ENCODE measurements around the gene DNAAF5.

DNAAF5 gene

DNA sequence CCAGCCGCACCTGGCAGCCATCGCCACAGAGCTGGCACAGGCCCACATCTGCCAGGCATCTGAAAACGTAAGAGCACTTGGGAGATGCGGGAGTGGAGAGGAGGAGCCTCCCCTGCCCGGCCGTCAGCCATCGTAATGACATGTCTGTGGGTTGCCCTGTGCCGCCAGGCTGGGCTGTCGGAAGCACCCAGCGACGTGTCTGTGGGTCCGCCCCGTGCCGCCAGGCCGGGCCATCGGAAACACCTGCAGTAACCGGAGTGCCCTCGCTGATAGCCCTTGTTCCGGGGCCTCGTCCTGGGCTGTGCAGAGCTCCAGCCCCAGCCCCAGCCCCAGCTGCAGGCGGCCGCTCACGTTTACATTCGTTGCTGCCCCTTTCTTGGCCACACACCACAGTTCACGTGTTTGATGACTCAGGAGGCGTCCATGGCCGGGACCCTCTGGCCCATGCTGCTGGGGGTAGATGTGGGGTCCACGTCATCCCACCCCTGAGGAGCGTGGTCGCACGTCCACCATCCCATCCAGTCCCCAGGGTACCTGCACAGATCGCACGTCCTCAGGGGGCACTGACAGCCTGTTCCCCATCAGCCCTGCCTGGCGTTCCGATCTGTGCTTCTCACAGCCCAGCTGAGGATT is 30.5 kb downstream of the DNAAF5 start:
- peaks cover 75% of the 10 kb centered on the region for H3K36me3 ChIP-seq (ENCODE audit: control insufficient read depth, insufficient read depth, low read length)
- H3K4me3 ChIP-seq (ENCODE audit: extremely low read depth, insufficient read depth, low read length, poor library complexity, severe bottlenecking), result no peak overlapping the region
- no peaks in the 10 kb centered on the region for H3K9me3 ChIP-seq (ENCODE audit: control insufficient read depth, low read length)
- no peaks in the 10 kb centered on the region for H3K4me1 ChIP-seq (ENCODE audit: control insufficient read depth, insufficient read depth, low read length, poor library complexity, severe bottlenecking)
- H3K27ac ChIP-seq (ENCODE audit: low read depth, low read length, severe bottlenecking), result no peak overlapping the region
- WGBS, 2 experiments (ENCODE audit: insufficient coverage in 2 of 2), result 96 to 97% methylated on average over 32 to 34 of the region's 35 CpGs

DNA sequence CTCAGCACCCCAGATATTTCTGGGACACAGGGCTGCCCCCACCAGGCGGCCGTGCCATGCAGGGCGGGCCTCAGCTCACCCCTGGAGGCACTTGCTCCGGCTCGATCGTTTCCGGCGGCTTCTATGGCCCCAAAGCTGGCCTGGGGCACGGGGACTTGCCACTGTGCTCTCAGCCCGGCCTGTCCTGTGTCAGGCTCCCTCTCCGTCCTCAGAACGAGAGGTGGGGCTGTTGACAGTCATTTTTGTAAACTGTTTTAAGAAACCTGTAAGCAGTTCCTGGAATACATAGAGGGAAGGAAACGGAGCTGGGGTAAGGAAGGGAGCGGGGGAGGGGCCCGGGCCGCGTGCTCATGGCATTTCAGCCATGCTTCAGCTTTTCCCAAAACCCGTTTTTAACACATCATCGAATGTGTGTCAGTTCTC is 31.3 kb downstream of the DNAAF5 start:
- H3K36me3 ChIP-seq (ENCODE audit: control insufficient read depth, insufficient read depth, low read length), result peaks cover 76% of the 10 kb centered on the region
- H3K27ac ChIP-seq (ENCODE audit: low read depth, low read length, severe bottlenecking), result no peak overlapping the region
- H3K9me3 ChIP-seq (ENCODE audit: control insufficient read depth, low read length), result no peaks in the 10 kb centered on the region
- H3K4me3 ChIP-seq (ENCODE audit: extremely low read depth, insufficient read depth, low read length, poor library complexity, severe bottlenecking), result no peak overlapping the region
- 92 to 97% methylated on average over 11 to 14 of the region's 19 CpGs for WGBS, 2 experiments (ENCODE audit: insufficient coverage in 2 of 2)
- no peaks in the 10 kb centered on the region for H3K4me1 ChIP-seq (ENCODE audit: control insufficient read depth, insufficient read depth, low read length, poor library complexity, severe bottlenecking)

DNA sequence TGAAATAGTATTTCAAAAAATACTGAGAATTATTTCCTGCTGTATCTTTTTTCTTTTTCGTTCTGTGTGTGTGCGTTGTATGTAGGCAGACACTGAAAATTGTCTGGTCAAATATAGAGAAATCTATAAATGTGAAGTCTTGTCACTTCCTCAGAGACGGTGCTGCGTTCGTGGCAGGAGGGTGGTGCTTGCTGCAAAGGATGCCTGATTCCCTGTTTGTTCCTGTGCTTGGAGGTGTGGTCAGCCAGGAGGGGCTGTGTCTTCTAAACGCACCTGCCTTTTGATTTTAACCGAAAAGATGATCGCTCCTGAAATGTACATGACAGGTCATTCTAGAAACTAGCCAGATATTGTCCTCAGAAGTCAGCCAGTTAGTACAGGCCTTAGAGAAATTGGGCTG is 33.1 kb downstream of the DNAAF5 start:
- 95 to 97% methylated on average over 7 to 8 of the region's 8 CpGs for WGBS, 2 experiments (ENCODE audit: insufficient coverage in 2 of 2)
- Histone ChIP-seq H3K9me3 (ENCODE audit: control insufficient read depth, low read length) (no peaks in the 10 kb centered on the region), H3K4me3 (ENCODE audit: extremely low read depth, insufficient read depth, low read length, poor library complexity, severe bottlenecking) (no peak overlapping the region), H3K27ac (ENCODE audit: low read depth, low read length, severe bottlenecking) (no peak overlapping the region), H3K36me3 (ENCODE audit: control insufficient read depth, insufficient read depth, low read length) (peaks cover 77% of the 10 kb centered on the region), H3K4me1 (ENCODE audit: control insufficient read depth, insufficient read depth, low read length, poor library complexity, severe bottlenecking) (no peaks in the 10 kb centered on the region)

DNA sequence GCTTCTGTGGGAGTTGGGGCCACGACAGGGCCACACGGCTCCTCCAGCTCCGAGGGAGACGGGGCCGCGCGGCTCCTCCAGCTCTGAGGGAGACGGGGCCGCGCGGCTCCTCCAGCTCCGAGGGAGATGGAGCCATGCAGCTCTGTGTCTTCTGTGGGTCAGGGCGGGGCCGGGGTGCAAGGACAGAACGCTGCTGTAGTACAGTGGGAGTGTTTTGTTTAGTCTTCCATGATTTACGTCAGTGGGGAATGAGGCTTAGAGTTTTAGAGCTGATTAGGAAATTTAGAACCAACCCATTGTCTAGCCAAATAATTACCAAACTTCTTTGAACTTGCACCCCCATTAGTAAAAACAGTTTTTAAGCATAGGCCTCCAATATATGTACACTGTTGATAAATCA is 33.5 kb downstream of the DNAAF5 start:
- Histone ChIP-seq H3K36me3 (ENCODE audit: control insufficient read depth, insufficient read depth, low read length) (peaks cover 77% of the 10 kb centered on the region), H3K4me3 (ENCODE audit: extremely low read depth, insufficient read depth, low read length, poor library complexity, severe bottlenecking) (no peak overlapping the region), H3K4me1 (ENCODE audit: control insufficient read depth, insufficient read depth, low read length, poor library complexity, severe bottlenecking) (no peaks in the 10 kb centered on the region), H3K27ac (ENCODE audit: low read depth, low read length, severe bottlenecking) (no peak overlapping the region), H3K9me3 (ENCODE audit: control insufficient read depth, low read length) (no peaks in the 10 kb centered on the region)
- 95 to 100% methylated on average over 2 to 14 of the region's 16 CpGs for WGBS, 2 experiments (ENCODE audit: insufficient coverage in 2 of 2)

DNA sequence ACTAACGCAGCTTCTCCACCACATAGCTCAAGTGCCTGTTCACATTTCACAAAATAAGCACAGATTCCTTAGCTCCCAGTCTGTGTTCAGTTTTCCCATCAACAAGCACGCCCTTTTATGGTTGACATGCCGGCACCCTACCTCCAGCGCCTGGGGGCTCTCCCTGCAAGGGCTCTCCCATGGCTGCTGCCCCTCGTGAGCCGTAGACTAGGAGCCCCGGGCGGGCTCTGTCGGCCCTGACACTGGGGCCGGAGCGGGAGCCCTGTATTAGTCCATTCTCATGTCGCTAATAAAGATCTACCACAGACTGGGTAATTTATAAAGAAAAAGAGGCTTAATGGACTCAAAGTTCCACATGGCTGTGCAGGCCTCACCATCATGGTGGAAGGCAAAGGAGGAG is 34.6 kb downstream of the DNAAF5 start:
- 91 to 94% methylated on average over 9 to 12 of the region's 12 CpGs for WGBS, 2 experiments (ENCODE audit: insufficient coverage in 2 of 2)
- Histone ChIP-seq H3K36me3 (ENCODE audit: control insufficient read depth, insufficient read depth, low read length) (peaks cover 79% of the 10 kb centered on the region), H3K4me1 (ENCODE audit: control insufficient read depth, insufficient read depth, low read length, poor library complexity, severe bottlenecking) (no peaks in the 10 kb centered on the region), H3K9me3 (ENCODE audit: control insufficient read depth, low read length) (no peaks in the 10 kb centered on the region), H3K4me3 (ENCODE audit: extremely low read depth, insufficient read depth, low read length, poor library complexity, severe bottlenecking) (no peak overlapping the region), H3K27ac (ENCODE audit: low read depth, low read length, severe bottlenecking) (no peak overlapping the region)

DNA sequence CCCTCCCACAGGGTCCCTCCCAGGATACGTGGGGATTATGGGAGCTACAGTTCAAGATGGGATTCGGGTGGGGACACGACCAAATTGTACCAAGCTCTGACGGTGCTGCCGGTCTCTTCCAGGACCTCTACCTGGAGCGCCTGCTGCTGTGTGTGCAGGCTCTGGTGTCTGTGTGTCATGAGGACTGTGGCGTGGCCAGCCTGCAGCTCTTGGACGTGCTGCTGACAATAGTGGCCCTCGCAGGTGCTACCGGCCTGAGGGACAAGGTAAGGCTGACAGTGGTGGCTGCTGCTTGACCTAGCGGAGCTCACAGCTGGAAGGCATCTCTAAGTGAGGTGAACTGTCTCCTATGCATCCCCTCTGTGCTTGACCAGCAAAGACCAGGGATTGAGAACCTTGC is 35.1 kb downstream of the DNAAF5 start:
- peaks cover 78% of the 10 kb centered on the region for H3K36me3 ChIP-seq (ENCODE audit: control insufficient read depth, insufficient read depth, low read length)

DNA sequence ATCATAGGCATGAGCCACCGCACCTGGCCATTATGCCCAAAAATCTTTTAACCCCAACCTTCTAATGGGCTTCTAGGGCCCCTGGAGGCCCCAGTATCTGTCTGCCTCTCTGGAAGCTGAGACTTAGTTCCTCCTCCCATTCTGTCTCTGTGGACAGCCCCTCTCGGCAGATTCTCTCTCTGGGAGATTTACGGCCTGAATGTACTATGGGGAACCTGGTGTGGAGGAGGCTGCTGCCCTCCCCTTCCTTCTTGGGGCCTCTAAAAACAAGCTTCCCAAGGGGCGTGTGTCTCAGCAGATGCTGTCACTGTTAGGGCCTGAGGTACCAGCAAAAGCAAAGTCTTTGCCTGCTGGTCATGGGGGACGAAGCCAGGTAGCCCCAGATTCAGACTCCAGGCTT is 36.4 kb downstream of the DNAAF5 start:
- Histone ChIP-seq H3K4me3 (ENCODE audit: extremely low read depth, insufficient read depth, low read length, poor library complexity, severe bottlenecking) (no peak overlapping the region), H3K36me3 (ENCODE audit: control insufficient read depth, insufficient read depth, low read length) (peaks cover 73% of the 10 kb centered on the region), H3K9me3 (ENCODE audit: control insufficient read depth, low read length) (no peaks in the 10 kb centered on the region), H3K27ac (ENCODE audit: low read depth, low read length, severe bottlenecking) (no peak overlapping the region), H3K4me1 (ENCODE audit: control insufficient read depth, insufficient read depth, low read length, poor library complexity, severe bottlenecking) (no peaks in the 10 kb centered on the region)
- 63 to 69% methylated on average over 1 to 3 of the region's 5 CpGs for WGBS, 2 experiments (ENCODE audit: insufficient coverage in 2 of 2)

More for the DNA sequence above, 35.1 kb downstream of the DNAAF5 start:
- 99% methylated on average over 9 to 10 of the region's 11 CpGs for WGBS, 2 experiments (ENCODE audit: insufficient coverage in 2 of 2)
- no peaks in the 10 kb centered on the region for H3K9me3 ChIP-seq (ENCODE audit: control insufficient read depth, low read length)
- no peak overlapping the region for H3K4me3 ChIP-seq (ENCODE audit: extremely low read depth, insufficient read depth, low read length, poor library complexity, severe bottlenecking)
- H3K4me1 ChIP-seq (ENCODE audit: control insufficient read depth, insufficient read depth, low read length, poor library complexity, severe bottlenecking), result no peaks in the 10 kb centered on the region
- no peak overlapping the region for H3K27ac ChIP-seq (ENCODE audit: low read depth, low read length, severe bottlenecking)

DNA sequence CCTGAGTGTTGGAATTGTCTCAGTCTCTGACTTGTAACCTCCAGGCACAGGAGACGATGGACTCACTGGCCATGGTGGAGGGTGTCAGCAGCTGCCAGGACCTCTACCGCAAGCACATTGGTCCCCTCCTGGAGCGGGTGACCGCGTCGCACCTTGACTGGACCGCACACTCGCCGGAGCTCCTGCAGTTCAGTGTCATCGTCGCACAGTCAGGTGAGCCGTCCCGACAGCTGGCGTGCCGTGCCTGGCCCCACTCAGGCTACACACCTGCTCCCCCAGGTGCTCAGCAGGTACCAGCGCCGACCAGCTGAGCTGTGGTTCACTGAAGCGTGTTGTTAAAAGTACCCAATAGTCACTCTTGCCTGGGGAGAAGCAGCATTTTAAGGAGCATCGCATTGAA is 37.3 kb downstream of the DNAAF5 start:
- H3K9me3 ChIP-seq (ENCODE audit: control insufficient read depth, low read length), result no peaks in the 10 kb centered on the region
- WGBS, 2 experiments (ENCODE audit: insufficient coverage in 2 of 2), result 96 to 99% methylated on average over 16 to 19 of the region's 19 CpGs
- H3K27ac ChIP-seq (ENCODE audit: low read depth, low read length, severe bottlenecking), result no peak overlapping the region
- no peaks in the 10 kb centered on the region for H3K4me1 ChIP-seq (ENCODE audit: control insufficient read depth, insufficient read depth, low read length, poor library complexity, severe bottlenecking)
- H3K36me3 ChIP-seq (ENCODE audit: control insufficient read depth, insufficient read depth, low read length), result peaks cover 66% of the 10 kb centered on the region
- no peak overlapping the region for H3K4me3 ChIP-seq (ENCODE audit: extremely low read depth, insufficient read depth, low read length, poor library complexity, severe bottlenecking)

DNA sequence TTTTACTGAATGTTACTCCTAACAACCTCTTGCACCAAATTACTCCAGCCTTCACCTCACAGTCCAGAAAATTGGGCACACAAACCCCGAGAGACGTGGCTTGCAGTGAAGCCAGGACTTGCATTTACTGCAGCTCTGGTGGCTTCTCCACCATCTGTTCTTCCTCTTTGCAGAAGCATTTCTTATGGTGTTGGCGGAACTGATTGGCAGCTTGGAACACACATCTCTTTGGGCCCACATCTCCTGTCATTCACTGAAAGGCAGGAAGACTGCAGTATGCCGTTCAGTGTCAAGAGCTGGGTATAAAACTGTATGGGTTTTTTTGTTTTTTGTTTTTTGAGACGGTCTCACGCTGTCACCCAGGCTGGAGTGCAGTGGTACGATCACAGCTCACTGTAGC is 38.9 kb downstream of the DNAAF5 start:
- H3K36me3 ChIP-seq (ENCODE audit: control insufficient read depth, insufficient read depth, low read length), result peaks cover 65% of the 10 kb centered on the region
- H3K4me3 ChIP-seq (ENCODE audit: extremely low read depth, insufficient read depth, low read length, poor library complexity, severe bottlenecking), result no peak overlapping the region
- no peaks in the 10 kb centered on the region for H3K4me1 ChIP-seq (ENCODE audit: control insufficient read depth, insufficient read depth, low read length, poor library complexity, severe bottlenecking)
- WGBS, 2 experiments (ENCODE audit: insufficient coverage in 2 of 2), result 90 to 95% methylated on average over 6 to 7 of the region's 7 CpGs
- H3K9me3 ChIP-seq (ENCODE audit: control insufficient read depth, low read length), result no peaks in the 10 kb centered on the region
- no peak overlapping the region for H3K27ac ChIP-seq (ENCODE audit: low read depth, low read length, severe bottlenecking)

DNA sequence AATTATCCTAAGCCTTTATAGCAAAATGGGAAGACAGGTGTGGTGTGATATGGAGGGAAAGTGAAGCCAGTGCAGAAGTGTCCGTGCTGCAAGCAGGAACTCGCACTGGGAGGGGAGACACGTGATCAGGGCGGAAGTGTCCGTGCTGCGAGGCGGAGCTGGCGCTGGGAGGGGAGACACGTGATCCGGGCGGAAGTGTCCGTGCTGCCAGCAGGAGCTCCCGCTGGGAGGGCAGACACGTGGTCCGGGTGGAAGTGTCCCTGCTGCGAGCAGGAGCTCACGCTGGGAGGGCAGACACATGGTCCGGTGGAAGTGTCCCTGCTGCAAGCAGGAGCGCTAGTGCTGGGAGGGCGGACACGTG is 41.1 kb downstream of the DNAAF5 start:
- Histone ChIP-seq H3K4me1 (ENCODE audit: control insufficient read depth, insufficient read depth, low read length, poor library complexity, severe bottlenecking) (peaks cover 3% of the 10 kb centered on the region), H3K4me3 (ENCODE audit: extremely low read depth, insufficient read depth, low read length, poor library complexity, severe bottlenecking) (no peak overlapping the region), H3K27ac (ENCODE audit: low read depth, low read length, severe bottlenecking) (no peak overlapping the region), H3K9me3 (ENCODE audit: control insufficient read depth, low read length) (no peaks in the 10 kb centered on the region), H3K36me3 (ENCODE audit: control insufficient read depth, insufficient read depth, low read length) (peaks cover 69% of the 10 kb centered on the region)
- WGBS, 2 experiments (ENCODE audit: insufficient coverage in 2 of 2), result 93 to 98% methylated on average over 16 to 20 of the region's 21 CpGs

DNA sequence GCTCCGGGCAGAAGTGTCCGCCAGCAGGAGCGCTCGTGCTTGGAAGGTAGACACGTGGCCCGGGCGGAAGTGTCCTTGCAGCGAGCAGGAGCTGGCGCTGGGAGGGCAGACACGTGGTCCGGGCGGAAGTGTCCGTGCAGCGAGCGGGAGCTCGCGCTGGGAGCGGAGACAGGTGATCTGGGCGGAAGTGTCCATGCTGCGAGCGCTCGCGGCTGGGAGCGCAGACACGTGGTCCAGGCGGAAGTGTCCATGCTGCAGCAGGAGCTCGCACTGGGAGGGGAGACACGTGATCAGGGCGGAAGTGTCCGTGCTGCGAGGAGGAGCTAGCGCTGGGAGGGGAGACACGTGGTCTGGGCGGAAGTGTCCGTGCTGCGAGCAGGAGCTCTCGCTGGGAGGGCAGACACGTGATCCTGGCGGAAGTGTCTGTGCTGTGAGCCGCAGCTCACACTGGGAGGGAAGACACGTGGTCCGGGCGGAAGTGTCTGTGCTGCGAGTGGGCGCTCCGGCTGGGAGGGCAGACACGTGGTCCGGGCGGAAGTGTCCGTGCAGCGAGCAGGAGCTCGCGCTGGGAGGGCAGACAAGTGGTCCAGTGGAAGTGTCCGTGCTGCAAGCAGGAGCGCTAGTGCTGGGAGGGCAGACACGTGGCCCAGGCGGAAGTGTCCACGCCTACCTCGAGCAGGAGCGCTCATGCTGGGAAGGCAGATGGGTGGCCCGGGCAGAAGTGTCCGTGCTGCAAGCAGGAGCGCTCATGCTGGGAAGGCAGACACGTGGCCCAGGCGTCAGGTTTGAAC is 41.6 kb downstream of the DNAAF5 start:
- Histone ChIP-seq H3K36me3 (ENCODE audit: control insufficient read depth, insufficient read depth, low read length) (peaks cover 67% of the 10 kb centered on the region), H3K9me3 (ENCODE audit: control insufficient read depth, low read length) (no peaks in the 10 kb centered on the region), H3K4me1 (ENCODE audit: control insufficient read depth, insufficient read depth, low read length, poor library complexity, severe bottlenecking) (peaks cover 3% of the 10 kb centered on the region), H3K4me3 (ENCODE audit: extremely low read depth, insufficient read depth, low read length, poor library complexity, severe bottlenecking) (no peak overlapping the region), H3K27ac (ENCODE audit: low read depth, low read length, severe bottlenecking) (no peak overlapping the region)
- 93 to 96% methylated on average over 59 to 65 of the region's 65 CpGs for WGBS, 2 experiments (ENCODE audit: insufficient coverage in 2 of 2)

All from mesodermal cell (in vitro differentiated cells).